ENCODE data around the gene PCCA. TPM values are rescaled to one million over a fixed set of nuclear protein-coding genes. Genes with fewer than 3 reads are reported as not detected.

The PCCA gene
- polyA plus RNA-seq, 1 of the 3 experiments (the other 2 are of a cell fraction) = 7.3 TPM

- Histone ChIP-seq H3K9ac (no peak overlapping the region), H3K27me3 (ENCODE audit: insufficient read depth) (no peaks in the 10 kb centered on the region), H3K27ac (ENCODE audit: low read depth in 2 of 2, low read length in 1 of 2) (no peak overlapping the region), H3K4me1 (ENCODE audit: control insufficient read depth in 1 of 2, insufficient read depth in 2 of 2, low read depth in 1 of 2, low read length in 1 of 2) (no peaks in the 10 kb centered on the region), H3K4me3 (ENCODE audit: low read depth in 2 of 2, low read length in 1 of 2) (no peak overlapping the region; a peak in 1 of 4 replicates), H3K36me3 (replicated peaks in 1 of 2; ENCODE audit: control insufficient read depth in 1 of 2, insufficient read depth in 2 of 2, low read length in 1 of 2) (peaks cover 0 to 26% of the 10 kb centered on the region in 2 experiments), H3F3A (replicated peaks; ENCODE audit: insufficient read depth) (no peaks in the 10 kb centered on the region), H4K20me1 (ENCODE audit: insufficient read depth) (no peaks in the 10 kb centered on the region), H3K9me2 (no peaks in the 10 kb centered on the region), H3K4me2 (no peak overlapping the region), H3K9me3 (peaks cover 15% of the 10 kb centered on the region), H2AFZ (ENCODE audit: low read depth) (no peak overlapping the region), H3K79me2 (ENCODE audit: insufficient read depth) (no peaks in the 10 kb centered on the region)
- ChIA-PET POLR2A (no interaction called here), CTCF (no interaction called here)
- DNase-seq = no peak
- TF ChIP-seq USF2 (IDR thresholded peaks at IDR 0.05; ENCODE audit: borderline replicate concordance, low read depth, low read length) = no peak
- no peak for TF ChIP-seq ZBTB33 (IDR thresholded peaks at IDR 0.05; ENCODE audit: borderline replicate concordance, low read depth)
- no peak for TF ChIP-seq TCF12 (IDR thresholded peaks at IDR 0.05)
- 100% methylated on average over 6 of the region's 6 CpGs for WGBS (ENCODE audit: low lambda C conversion rate)
Measured at GRCh38 chr13:100403675-100404074, 314.8 kb downstream of the PCCA start.

GRCh38 chr13:100409132-100409531 is 320.2 kb downstream of the PCCA start:
- Histone ChIP-seq H3F3A (replicated peaks; ENCODE audit: insufficient read depth) (no peaks in the 10 kb centered on the region), H2AFZ (ENCODE audit: low read depth) (no peak overlapping the region), H3K27me3 (ENCODE audit: insufficient read depth) (no peaks in the 10 kb centered on the region), H3K9ac (no peak overlapping the region), H3K36me3 (replicated peaks in 1 of 2; ENCODE audit: control insufficient read depth in 1 of 2, insufficient read depth in 2 of 2, low read length in 1 of 2) (peaks cover 0 to 32% of the 10 kb centered on the region in 2 experiments), H3K4me2 (no peak overlapping the region), H3K27ac (ENCODE audit: low read depth in 2 of 2, low read length in 1 of 2) (no peak overlapping the region), H3K9me3 (peaks cover 29% of the 10 kb centered on the region; the same call in 1 of the 2 replicates), H3K4me3 (ENCODE audit: low read depth in 2 of 2, low read length in 1 of 2) (no peak overlapping the region), H3K9me2 (no peaks in the 10 kb centered on the region), H3K79me2 (ENCODE audit: insufficient read depth) (no peaks in the 10 kb centered on the region), H4K20me1 (ENCODE audit: insufficient read depth) (no peaks in the 10 kb centered on the region), H3K4me1 (ENCODE audit: control insufficient read depth in 1 of 2, insufficient read depth in 2 of 2, low read depth in 1 of 2, low read length in 1 of 2) (no peaks in the 10 kb centered on the region)
- POLR2A ChIA-PET = no interaction called here
- DNase-seq = no peak
- 94% methylated on average over 5 of the region's 5 CpGs for WGBS (ENCODE audit: low lambda C conversion rate)
- CTCF ChIA-PET = no interaction called here
- no peak for TF ChIP-seq YY1 (IDR thresholded peaks at IDR 0.05; ENCODE audit: low read depth)
- no peak for TF ChIP-seq MEF2A (IDR thresholded peaks at IDR 0.05; ENCODE audit: borderline replicate concordance, low read depth)
- no peak for TF ChIP-seq FOXJ3 (CRISPR knock-in tag; IDR thresholded peaks at IDR 0.05)
- no peak for TF ChIP-seq NRF1 (IDR thresholded peaks at IDR 0.05; ENCODE audit: low read depth, low read length)
- TF ChIP-seq FOSL2 (IDR thresholded peaks at IDR 0.05; ENCODE audit: borderline replicate concordance, low read depth) = no peak
- TF ChIP-seq RXRA (IDR thresholded peaks at IDR 0.05; ENCODE audit: borderline replicate concordance, low read depth) = no peak

GRCh38 chr13:100423375-100423774 is 334.5 kb downstream of the PCCA start:
- Histone ChIP-seq H3K79me2 (ENCODE audit: insufficient read depth) (no peaks in the 10 kb centered on the region), H3K27ac (ENCODE audit: low read depth in 2 of 2, low read length in 1 of 2) (no peak overlapping the region), H3F3A (replicated peaks; ENCODE audit: insufficient read depth) (no peaks in the 10 kb centered on the region), H3K4me2 (no peak overlapping the region), H3K4me1 (ENCODE audit: control insufficient read depth in 1 of 2, insufficient read depth in 2 of 2, low read depth in 1 of 2, low read length in 1 of 2) (no peaks in the 10 kb centered on the region; a peak in 1 of 4 replicates), H4K20me1 (ENCODE audit: insufficient read depth) (no peaks in the 10 kb centered on the region), H3K9me3 (no peaks in the 10 kb centered on the region), H3K27me3 (ENCODE audit: insufficient read depth) (no peaks in the 10 kb centered on the region), H3K9me2 (no peaks in the 10 kb centered on the region), H3K36me3 (replicated peaks in 1 of 2; ENCODE audit: control insufficient read depth in 1 of 2, insufficient read depth in 2 of 2, low read length in 1 of 2) (peaks cover 0 to 6% of the 10 kb centered on the region in 2 experiments), H3K4me3 (ENCODE audit: low read depth in 2 of 2, low read length in 1 of 2) (no peak overlapping the region), H2AFZ (ENCODE audit: low read depth) (no peak overlapping the region), H3K9ac (no peak overlapping the region)
- POLR2A ChIA-PET = no interaction called here
- DNase-seq = no peak
- CTCF ChIA-PET = no interaction called here
- TF ChIP-seq EP300 (IDR thresholded peaks at IDR 0.05; ENCODE audit: borderline replicate concordance in 1 of 2, low read depth in 1 of 2, low read length in 1 of 2) (no peak), FOXJ3 (CRISPR knock-in tag; IDR thresholded peaks at IDR 0.05) (no peak), MEF2A (IDR thresholded peaks at IDR 0.05; ENCODE audit: borderline replicate concordance, low read depth) (no peak), ZBTB33 (IDR thresholded peaks at IDR 0.05; ENCODE audit: borderline replicate concordance, low read depth) (no peak)
- WGBS (ENCODE audit: low lambda C conversion rate) = 100% methylated on average over 2 of the region's 2 CpGs
